Right cardiac atrium (tissue), 5 donors: ENCODE results near the gene COMTD1. TPM values are rescaled to one million over a fixed set of nuclear protein-coding genes. Genes with fewer than 3 reads are reported as not detected.
"Not testable (repeated sequence)": the region's sequence is repeated elsewhere in the genome, so short reads cannot be mapped to it uniquely, and the experiment has no call there.

Experiments used
- ATAC-seq, 2 donors: fragments of 200-7000 bp; cut with Tn5 transposase; one replicate each; pipeline versions ENCODE4 v1.8.0 to v1.9.1; 2020; ENCODE audit warnings: moderate library complexity in 2 of 2, mild to moderate bottlenecking in 1 of 2
- DNase-seq, 3 donors: peaks; one replicate each; pipeline ENCODE4 v3.0.0-alpha.2; 2020
- H3K27ac ChIP-seq: one replicate; pipeline ENCODE4 v1.5.1; 2013; ENCODE audit warnings: mild to moderate bottlenecking, low read length, control low read depth, moderate library complexity
- H3K27me3 ChIP-seq: one replicate; pipeline ENCODE4 v1.6.1; 2013; ENCODE audit not compliant: control insufficient read depth, insufficient read depth
- H3K4me1 ChIP-seq: one replicate; pipeline ENCODE4 v1.6.1; 2013; ENCODE audit warnings: low read length; ENCODE audit not compliant: control insufficient read depth, insufficient read depth
- H3K4me3 ChIP-seq: one replicate; pipeline ENCODE4 v1.5.1; 2013; ENCODE audit warnings: low read length, control low read depth
- H3K9me3 ChIP-seq: one replicate; pipeline ENCODE4 v1.6.1; 2013; ENCODE audit warnings: low read length; ENCODE audit not compliant: control insufficient read depth
- WGBS: extraction: QIAGEN DNeasy Blood & Tissue Kit; methylation state at CpG from one replicate; pipeline ENCODE4 v1.1.7; 2013; 5-methylcytosine and 5-hydroxymethylcytosine counted together
- intact Hi-C, 4 donors: fragments of 100-400 bp; cut with DNase I; formaldehyde crosslinking; loops; one replicate each; pipeline versions ENCODE4 v1.11.0 to v1.14.0; 2022 to 2023
- polyA plus RNA-seq: library from polyadenylated mRNA; stranded (reverse); fragments of 200-250 nt; gene quantifications from one replicate; pipeline ENCODE4 v1.2.3, GENCODE V29; 2013
- total RNA-seq, 4 donors: library from RNA; stranded (reverse); fragmentation: NEBNext Ultra II Directional; extraction: Animal tissue kit (Norgen Biotek cat#: 25700); gene quantifications; one replicate each; pipeline ENCODE4 v1.2.1, GENCODE V29; 2021
- donor health status: healthy with polysubstance abuse.
- donor health status: DM: no; HTN: yes; CAD: no.
- donor health status: DM: no; HTN: no; CAD: no.
- donor health status: DM: no; HTN: yes; CAD: no; lungs with severe emphysema.
- donor health status: DM: yes; HTN: yes; CAD: no.

COMTD1 gene
- total and polyA plus RNA-seq, 5 donors = 17.3 to 44.1 (median 21.3) TPM

DNA sequence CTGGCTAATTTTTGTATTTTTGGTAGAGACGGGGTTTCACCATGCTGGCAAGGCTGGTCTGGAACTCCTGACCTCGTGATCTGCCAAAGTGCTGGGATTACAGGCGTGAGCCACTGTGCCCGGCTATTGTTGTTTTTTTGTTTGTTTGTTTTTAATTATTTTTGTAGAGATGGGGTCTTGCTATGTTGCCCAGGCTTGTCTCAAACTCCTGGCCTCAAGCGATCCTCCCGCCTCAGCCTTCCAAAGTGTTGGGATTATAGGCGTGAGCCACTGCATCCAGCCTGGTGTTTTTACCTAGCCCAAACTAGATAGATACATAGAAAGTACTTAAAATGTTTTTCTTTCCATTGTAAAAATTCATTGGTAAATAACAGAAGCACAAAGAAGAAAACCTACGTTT is 14.3 kb downstream of the COMTD1 start:
- ATAC-seq, intact Hi-C loops, DNase-seq, H3K27me3 ChIP-seq, H3K27ac ChIP-seq, H3K4me3 ChIP-seq, H3K9me3 ChIP-seq: not testable (repeated sequence)
- H3K4me1 ChIP-seq = peaks cover 15% of the 10 kb centered on the region
- WGBS = 93% methylated on average over 8 of the region's 8 CpGs

DNA sequence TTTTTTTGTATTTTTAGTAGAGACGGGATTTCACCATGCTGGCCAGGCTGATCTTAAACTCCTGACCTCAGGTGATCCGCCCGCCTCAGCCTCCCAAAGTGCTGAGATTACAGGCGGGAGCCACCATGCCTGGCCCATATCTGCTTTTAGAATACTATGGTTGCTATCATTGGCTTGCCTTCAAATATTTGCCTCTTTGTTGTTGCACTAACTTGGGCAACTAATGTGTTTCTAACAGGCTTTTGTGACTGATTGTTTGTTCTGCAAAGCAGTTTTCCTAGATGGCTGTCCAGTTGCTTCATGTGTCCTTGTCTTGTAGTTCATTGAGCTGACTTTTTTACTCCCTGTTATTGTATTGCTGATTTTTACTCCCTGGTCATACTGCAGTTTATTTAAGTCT is 15.5 kb downstream of the COMTD1 start:
- Histone ChIP-seq H3K4me1 (peaks cover 11% of the 10 kb centered on the region), H3K9me3 (no peaks in the 10 kb centered on the region), H3K4me3 (no peak overlapping the region), H3K27ac (no peak overlapping the region), H3K27me3 (no peaks in the 10 kb centered on the region)
- no peak for DNase-seq
- WGBS = 65% methylated on average over 4 of the region's 4 CpGs
- intact Hi-C loops = no loop called here
- ATAC-seq = no peak

- ATAC-seq (no peak), DNase-seq (no peak)
- Histone ChIP-seq H3K27me3 (no peaks in the 10 kb centered on the region), H3K9me3 (no peaks in the 10 kb centered on the region), H3K4me1 (peaks cover 2% of the 10 kb centered on the region), H3K4me3 (peak overlapping the region; percentile 78), H3K27ac (no peak overlapping the region)
- intact Hi-C loops = loop anchor here in 2 of 4 donors (5.0 to 10.0 kb wide), 2 partner anchors 98 to 100 kb away; partner anchors contain the start of gene SAMD8 (in 2 of the 2)
- WGBS = 76% methylated on average over 6 of the region's 6 CpGs
Measured at GRCh38 chr10:75212343-75212742, 23.4 kb downstream of the COMTD1 start.

GRCh38 chr10:75211007-75211691 is 24.6 kb downstream of the COMTD1 start:
- Histone ChIP-seq H3K27ac (peak overlapping the region; percentile 79), H3K9me3 (no peaks in the 10 kb centered on the region), H3K4me1 (peaks cover 2% of the 10 kb centered on the region), H3K4me3 (peak overlapping the region; percentile 78), H3K27me3 (no peaks in the 10 kb centered on the region)
- no peak for DNase-seq
- under 1% methylated on average over 38 of the region's 38 CpGs for WGBS
- ATAC-seq = peak in 1 of 2 donors; percentile 61
- intact Hi-C loops = loop anchor here in 3 of 4 donors (2.0 to 10.0 kb wide), 3 partner anchors 16 to 99 kb away; partner anchors contain the start of gene SAMD8 (in 2 of the 3)

DNA sequence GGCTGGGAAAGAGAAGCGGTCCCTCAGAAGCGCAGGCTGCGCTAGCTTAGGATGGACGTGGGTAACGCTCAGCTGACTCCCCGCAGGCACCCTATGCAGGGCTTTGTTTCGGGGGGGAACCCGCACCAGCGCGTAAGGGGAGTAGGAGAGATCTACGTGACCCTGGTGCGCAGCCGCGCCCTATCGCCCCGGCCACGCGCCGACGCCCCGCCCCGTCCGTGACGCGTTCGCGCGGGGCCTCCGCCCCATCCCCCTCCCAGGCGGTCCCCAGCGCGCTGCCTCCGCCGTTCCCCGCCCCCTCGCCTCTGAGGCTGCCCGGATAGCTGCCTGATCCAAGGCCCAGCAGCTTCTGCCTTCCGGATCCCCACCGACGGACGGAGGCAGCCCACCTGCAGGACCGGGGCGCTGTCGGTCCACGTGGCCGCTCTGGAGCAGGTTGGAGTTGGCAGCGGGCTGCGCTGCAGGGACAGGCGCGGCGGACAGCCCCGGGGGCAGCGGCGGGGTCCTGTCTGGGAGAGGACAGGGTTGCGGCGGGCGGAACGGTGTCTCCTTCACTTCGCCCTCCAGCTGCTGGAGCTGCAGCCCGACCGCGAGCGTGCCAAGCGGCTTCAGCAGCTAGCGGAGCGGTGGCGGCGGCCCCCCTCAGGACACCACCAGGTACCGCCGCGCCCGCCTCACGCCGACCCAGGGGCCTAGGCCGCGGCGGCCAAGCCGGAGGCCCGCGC is 25.3 kb downstream of the COMTD1 start, which contains the start of gene VDAC2:
Gene VDAC2 (plus strand): TSS at position 515 of the 725 bp plus-strand sequence. CDS start 363 bp downstream, outside the sequence.
- Histone ChIP-seq H3K4me3 (peak within 1 kb of the TSS; percentile 78), H3K4me1 (peaks cover 2% of the 10 kb centered on the region), H3K27me3 (no peaks in the 10 kb centered on the region), H3K27ac (peak within 1 kb of the TSS; percentile 98), H3K9me3 (no peaks in the 10 kb centered on the region)
- peak; percentile 98 for ATAC-seq
- intact Hi-C loops = loop anchor here in 3 of 4 donors (2.0 to 10.0 kb wide), 3 partner anchors 16 to 98 kb away; partner anchors contain the start of gene SAMD8 (in 2 of the 3)
- DNase-seq = peak; percentile 92 to 97 (median 97)
- WGBS = under 1% methylated on average over 80 of the region's 80 CpGs

- Histone ChIP-seq H3K27me3 (no peaks in the 10 kb centered on the region), H3K27ac (peak overlapping the region; percentile 98), H3K4me3 (peak overlapping the region; percentile 78), H3K4me1 (peaks cover 2% of the 10 kb centered on the region), H3K9me3 (no peaks in the 10 kb centered on the region)
- peak; percentile 92 to 95 (median 94) for DNase-seq
- intact Hi-C loops = loop anchor here in 3 of 4 donors (2.0 to 10.0 kb wide), 3 partner anchors 17 to 98 kb away; partner anchors contain the start of gene SAMD8 (in 2 of the 3)
- WGBS = under 1% methylated on average over 19 of the region's 19 CpGs
- ATAC-seq = peak; percentile 91 to 92
Measured at GRCh38 chr10:75209921-75210281, 25.9 kb downstream of the COMTD1 start.

- peak overlapping the region; percentile 98 for H3K27ac ChIP-seq
- H3K9me3 ChIP-seq = no peaks in the 10 kb centered on the region
- intact Hi-C loops = no loop called here
- H3K4me1 ChIP-seq = peaks cover 2% of the 10 kb centered on the region
- WGBS = 82% methylated on average over 16 of the region's 16 CpGs
- H3K27me3 ChIP-seq = no peaks in the 10 kb centered on the region
- H3K4me3 ChIP-seq = peak overlapping the region; percentile 78
- no peak for ATAC-seq
- DNase-seq = peak; percentile 32 to 63 (median 59)
Measured at GRCh38 chr10:75209086-75209920, 26.5 kb downstream of the COMTD1 start.

DNA sequence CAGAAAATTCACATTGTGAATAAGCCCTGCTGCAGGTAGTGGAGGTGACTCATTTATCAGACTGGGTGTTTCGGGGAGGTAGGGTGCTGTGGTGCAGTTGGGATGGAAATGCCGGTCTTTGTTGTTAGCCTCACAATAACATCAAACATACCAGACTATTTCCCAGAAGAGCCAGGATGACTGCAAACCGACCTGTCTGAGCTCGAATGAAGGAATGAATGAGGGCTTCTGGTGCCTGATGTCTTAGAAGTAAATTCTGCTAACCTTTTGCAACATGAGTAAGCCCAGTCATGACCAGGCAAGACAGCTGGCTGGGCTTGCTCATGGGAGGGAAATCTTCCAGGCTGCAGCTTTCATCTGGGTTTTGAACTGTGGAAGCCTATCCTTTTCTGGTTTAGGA is 27.6 kb downstream of the COMTD1 start:
- Histone ChIP-seq H3K9me3 (no peaks in the 10 kb centered on the region), H3K27ac (no peak overlapping the region), H3K4me1 (peaks cover 3% of the 10 kb centered on the region), H3K27me3 (no peaks in the 10 kb centered on the region), H3K4me3 (no peak overlapping the region)
- ATAC-seq (no peak), DNase-seq (no peak)
- intact Hi-C loops = no loop called here
- WGBS = 76% methylated on average over 4 of the region's 4 CpGs

GRCh38 chr10:75207857-75208144 is 28.0 kb downstream of the COMTD1 start:
- no peaks in the 10 kb centered on the region for H3K27me3 ChIP-seq
- H3K9me3 ChIP-seq = no peaks in the 10 kb centered on the region
- H3K4me1 ChIP-seq = peaks cover 6% of the 10 kb centered on the region
- no peak for DNase-seq
- intact Hi-C loops = no loop called here
- H3K27ac ChIP-seq = no peak overlapping the region
- H3K4me3 ChIP-seq = no peak overlapping the region
- WGBS = 95% methylated on average over 1 of the region's 1 CpG
- no peak for ATAC-seq

- Histone ChIP-seq H3K27me3 (no peaks in the 10 kb centered on the region), H3K9me3 (no peaks in the 10 kb centered on the region), H3K27ac (no peak overlapping the region), H3K4me1 (peaks cover 10% of the 10 kb centered on the region), H3K4me3 (no peak overlapping the region)
- 73% methylated on average over 13 of the region's 13 CpGs for WGBS
- ATAC-seq = no peak
- intact Hi-C loops = no loop called here
- DNase-seq = no peak
Measured at GRCh38 chr10:75207079-75207856, 28.5 kb downstream of the COMTD1 start.
